Measurements from ENCODE around the gene ESRRA. TPM values are rescaled to one million over a fixed set of nuclear protein-coding genes. Genes with fewer than 3 reads are reported as not detected.

Gene ESRRA
- polyA plus RNA-seq, 1 donor from 2014 or later, result 29.0 TPM

GRCh38 chr11:64263021-64263946, 42.0 kb upstream of the ESRRA start:
- Histone ChIP-seq H3K9me2 (ENCODE audit: insufficient read depth, low read length) (no peaks in the 10 kb centered on the region), H3K4me2 (ENCODE audit: low read length) (no peak overlapping the region), H3K27ac (ENCODE audit: low read length) (no peak overlapping the region), H3K79me2 (replicated peaks; ENCODE audit: insufficient read depth, low read length) (no peaks in the 10 kb centered on the region), H3K27me3 (ENCODE audit: insufficient read depth, low read depth, low read length) (no peaks in the 10 kb centered on the region), H3K4me3 (ENCODE audit: low read length) (no peak overlapping the region), H3F3A (ENCODE audit: insufficient read depth, low read length, poor library complexity, severe bottlenecking) (no peaks in the 10 kb centered on the region), H2AFZ (ENCODE audit: low read depth, low read length) (no peak overlapping the region), H3K36me3 (ENCODE audit: insufficient read depth, low read length) (no peaks in the 10 kb centered on the region), H3K9me3 (ENCODE audit: low read length) (no peaks in the 10 kb centered on the region), H3K9ac (ENCODE audit: low read length) (no peak overlapping the region), H4K20me1 (ENCODE audit: insufficient read depth) (no peaks in the 10 kb centered on the region)
- no peak for TF ChIP-seq SMC3 (conservative IDR thresholded peaks at IDR 0.05; ENCODE audit: poor library complexity)
- TF ChIP-seq TAF1 (IDR thresholded peaks at IDR 0.05; ENCODE audit: low read depth), result no peak
- TF ChIP-seq EP300 (conservative IDR thresholded peaks at IDR 0.05; ENCODE audit: poor library complexity, severe bottlenecking), result no peak
- no peak for TF ChIP-seq EZH2 (IDR thresholded peaks at IDR 0.05; ENCODE audit: borderline replicate concordance, insufficient read depth, low read length, poor library complexity, severe bottlenecking)
- TF ChIP-seq MXI1 (conservative IDR thresholded peaks at IDR 0.05; ENCODE audit: poor library complexity, severe bottlenecking), result no peak
- TF ChIP-seq RAD21 (conservative IDR thresholded peaks at IDR 0.05), result no peak
- no peak for TF ChIP-seq POLR2AphosphoS5 (IDR thresholded peaks at IDR 0.05)
- no peak for TF ChIP-seq CTCF (IDR thresholded peaks at IDR 0.05; ENCODE audit: poor library complexity, severe bottlenecking)
- TF ChIP-seq REST (IDR thresholded peaks at IDR 0.05; ENCODE audit: borderline replicate concordance), result no peak

GRCh38 chr11:64263947-64264317, 41.4 kb upstream of the ESRRA start:
- Histone ChIP-seq H3K9me2 (ENCODE audit: insufficient read depth, low read length) (no peaks in the 10 kb centered on the region), H4K20me1 (ENCODE audit: insufficient read depth) (no peaks in the 10 kb centered on the region), H2AFZ (ENCODE audit: low read depth, low read length) (no peak overlapping the region), H3K4me2 (ENCODE audit: low read length) (no peak overlapping the region), H3K4me3 (ENCODE audit: low read length) (no peak overlapping the region), H3K27ac (ENCODE audit: low read length) (no peak overlapping the region), H3K9me3 (ENCODE audit: low read length) (no peaks in the 10 kb centered on the region), H3F3A (ENCODE audit: insufficient read depth, low read length, poor library complexity, severe bottlenecking) (no peaks in the 10 kb centered on the region), H3K79me2 (replicated peaks; ENCODE audit: insufficient read depth, low read length) (no peaks in the 10 kb centered on the region), H3K9ac (ENCODE audit: low read length) (no peak overlapping the region), H3K36me3 (ENCODE audit: insufficient read depth, low read length) (no peaks in the 10 kb centered on the region), H3K27me3 (ENCODE audit: insufficient read depth, low read depth, low read length) (no peaks in the 10 kb centered on the region)
- TF ChIP-seq TAF1 (IDR thresholded peaks at IDR 0.05; ENCODE audit: low read depth), result no peak
- no peak for TF ChIP-seq EZH2 (IDR thresholded peaks at IDR 0.05; ENCODE audit: borderline replicate concordance, insufficient read depth, low read length, poor library complexity, severe bottlenecking)
- no peak for TF ChIP-seq REST (IDR thresholded peaks at IDR 0.05; ENCODE audit: borderline replicate concordance)
- no peak for TF ChIP-seq MXI1 (conservative IDR thresholded peaks at IDR 0.05; ENCODE audit: poor library complexity, severe bottlenecking)
- TF ChIP-seq RAD21 (conservative IDR thresholded peaks at IDR 0.05), result no peak
